ENCODE data around the gene FRMPD4. TPM values are rescaled to one million over a fixed set of nuclear protein-coding genes. Genes with fewer than 3 reads are reported as not detected.

FRMPD4 gene
- total RNA-seq, 4 donors from 2014 or later: 0.16 TPM; not detected in 3

DNA sequence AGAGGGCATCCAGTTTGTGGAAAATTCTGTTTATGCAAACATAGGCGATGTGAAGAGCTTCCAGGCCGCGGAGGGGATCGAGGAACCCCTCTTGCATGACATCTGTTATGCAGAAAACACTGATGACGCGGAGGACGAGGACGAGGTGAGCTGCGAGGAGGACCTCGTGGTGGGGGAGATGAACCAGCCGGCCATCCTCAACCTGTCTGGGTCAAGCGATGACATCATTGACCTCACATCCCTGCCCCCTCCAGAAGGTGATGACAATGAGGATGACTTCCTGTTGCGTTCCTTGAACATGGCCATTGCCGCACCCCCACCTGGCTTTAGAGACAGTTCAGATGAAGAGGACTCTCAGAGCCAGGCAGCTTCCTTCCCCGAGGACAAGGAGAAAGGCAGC is 578.3 kb downstream of the FRMPD4 start:
- intact Hi-C loops (cut with DNase I; ENCODE audit: low total_unique reads): no loop called here
- H3K4me3 ChIP-seq (ENCODE audit: low read depth, poor library complexity, severe bottlenecking): no peak overlapping the region
- TF ChIP-seq, protein P1, sequence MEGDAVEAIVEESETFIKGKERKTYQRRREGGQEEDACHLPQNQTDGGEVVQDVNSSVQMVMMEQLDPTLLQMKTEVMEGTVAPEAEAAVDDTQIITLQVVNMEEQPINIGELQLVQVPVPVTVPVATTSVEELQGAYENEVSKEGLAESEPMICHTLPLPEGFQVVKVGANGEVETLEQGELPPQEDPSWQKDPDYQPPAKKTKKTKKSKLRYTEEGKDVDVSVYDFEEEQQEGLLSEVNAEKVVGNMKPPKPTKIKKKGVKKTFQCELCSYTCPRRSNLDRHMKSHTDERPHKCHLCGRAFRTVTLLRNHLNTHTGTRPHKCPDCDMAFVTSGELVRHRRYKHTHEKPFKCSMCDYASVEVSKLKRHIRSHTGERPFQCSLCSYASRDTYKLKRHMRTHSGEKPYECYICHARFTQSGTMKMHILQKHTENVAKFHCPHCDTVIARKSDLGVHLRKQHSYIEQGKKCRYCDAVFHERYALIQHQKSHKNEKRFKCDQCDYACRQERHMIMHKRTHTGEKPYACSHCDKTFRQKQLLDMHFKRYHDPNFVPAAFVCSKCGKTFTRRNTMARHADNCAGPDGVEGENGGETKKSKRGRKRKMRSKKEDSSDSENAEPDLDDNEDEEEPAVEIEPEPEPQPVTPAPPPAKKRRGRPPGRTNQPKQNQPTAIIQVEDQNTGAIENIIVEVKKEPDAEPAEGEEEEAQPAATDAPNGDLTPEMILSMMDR (IDR thresholded peaks at IDR 0.05): no peak
- no peak for TF ChIP-seq POLR2A (IDR thresholded peaks at IDR 0.05)
- 88 to 93% methylated on average over 12 to 15 of the region's 15 CpGs for whole genome bisulfite sequencing, 2 donors
- no peak for DNase-seq (ENCODE audit: low spot score in 2 of 2)

DNA sequence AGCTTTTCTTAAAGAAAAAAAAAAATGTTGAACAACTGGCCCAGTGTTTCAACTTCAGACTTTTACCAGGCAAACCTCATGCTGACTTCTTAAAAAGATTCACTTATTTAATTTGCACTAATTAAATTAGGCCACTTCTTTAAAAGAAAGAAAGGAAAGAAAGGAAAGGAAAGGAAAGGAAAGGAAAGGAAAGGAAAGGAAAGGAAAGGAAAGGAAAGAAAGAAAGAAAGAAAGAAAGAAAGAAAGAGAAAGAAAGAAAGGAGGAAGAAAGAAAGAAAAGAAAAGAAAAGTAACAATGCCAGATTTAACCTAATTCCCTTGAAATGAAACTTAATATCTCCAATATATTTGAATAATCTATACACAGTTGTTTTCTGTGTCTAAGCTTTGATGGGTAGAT is 581.6 kb downstream of the FRMPD4 start:
- H3K4me3 ChIP-seq (ENCODE audit: low read depth, poor library complexity, severe bottlenecking): no peak overlapping the region
- TF ChIP-seq, protein P1 (IDR thresholded peaks at IDR 0.05): no peak
- no peak for TF ChIP-seq POLR2A (IDR thresholded peaks at IDR 0.05)
- no peak for DNase-seq (ENCODE audit: low spot score in 2 of 2)
- intact Hi-C loops (cut with DNase I; ENCODE audit: low total_unique reads): no loop called here

DNA sequence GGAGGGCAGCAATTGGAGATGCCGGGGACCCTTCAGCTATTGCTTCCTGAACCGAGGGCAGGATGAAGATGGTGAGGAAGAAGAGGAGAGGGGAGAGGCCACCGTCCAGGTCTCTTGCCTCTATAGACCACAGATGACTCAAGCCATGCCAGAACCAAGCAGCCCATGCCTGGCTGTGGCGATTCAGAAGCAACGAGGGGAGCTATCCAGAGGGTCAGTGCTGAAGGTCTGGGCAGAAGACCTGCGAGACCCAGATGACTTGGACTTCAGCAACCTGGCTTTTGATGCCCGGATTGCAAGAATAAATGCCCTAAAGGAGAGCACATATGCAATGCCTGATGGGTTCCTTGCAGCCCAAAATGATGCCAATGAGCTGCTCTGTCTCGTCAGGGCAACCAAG is 582.8 kb downstream of the FRMPD4 start:
- TF ChIP-seq, protein P1 (IDR thresholded peaks at IDR 0.05): no peak
- no peak for TF ChIP-seq POLR2A (IDR thresholded peaks at IDR 0.05)
- DNase-seq (ENCODE audit: low spot score in 2 of 2): no peak
- 24 to 67% methylated on average over 4 to 8 of the region's 8 CpGs for WGBS, 2 donors
- no peak overlapping the region for H3K4me3 ChIP-seq (ENCODE audit: low read depth, poor library complexity, severe bottlenecking)
- intact Hi-C loops (cut with DNase I; ENCODE audit: low total_unique reads): no loop called here

DNA sequence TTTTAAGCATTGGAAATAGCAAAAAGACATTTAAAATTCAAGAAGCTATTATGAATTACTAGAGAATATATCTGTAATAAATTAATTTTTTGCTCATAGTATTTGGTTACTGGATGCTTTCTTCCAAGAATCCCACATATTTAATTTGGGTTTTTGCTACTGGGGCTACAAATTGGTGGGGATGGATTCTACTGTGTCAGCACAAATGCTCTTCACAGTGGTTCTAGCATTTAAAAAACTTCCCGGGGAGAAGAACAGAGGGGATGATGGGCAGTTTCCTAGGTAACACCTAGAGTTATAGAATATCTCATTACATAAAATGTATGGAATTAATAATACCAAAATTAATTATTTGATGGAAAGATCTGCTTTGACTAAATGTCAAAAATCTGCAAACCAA is 584.0 kb downstream of the FRMPD4 start:
- DNase-seq (ENCODE audit: low spot score in 2 of 2): no peak
- intact Hi-C loops (cut with DNase I; ENCODE audit: low total_unique reads): no loop called here
- no peak overlapping the region for H3K4me3 ChIP-seq (ENCODE audit: low read depth, poor library complexity, severe bottlenecking)
- WGBS, 2 donors: 81 to 90% methylated on average over 1 of the region's 1 CpG
- TF ChIP-seq, protein P1 (IDR thresholded peaks at IDR 0.05): no peak
- no peak for TF ChIP-seq POLR2A (IDR thresholded peaks at IDR 0.05)

DNA sequence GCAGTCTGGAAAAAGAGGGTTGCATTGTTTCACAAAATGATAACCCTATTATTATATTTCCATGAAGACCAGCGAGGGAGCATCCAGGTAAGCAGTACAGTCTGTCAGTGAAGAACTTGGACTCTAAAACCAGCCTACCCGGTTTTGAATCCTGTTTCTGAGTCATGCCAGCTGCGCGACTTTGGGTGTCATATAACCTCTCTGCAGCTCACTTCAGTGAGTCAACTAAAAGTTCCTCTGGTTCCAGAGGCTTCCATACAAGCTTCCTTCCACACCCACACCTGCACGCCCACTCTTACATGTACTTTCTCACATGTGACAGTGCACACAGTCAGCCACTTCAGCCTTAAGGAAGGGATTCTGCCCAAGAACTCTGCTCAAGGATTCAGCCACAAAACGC is 603.1 kb downstream of the FRMPD4 start:
- TF ChIP-seq, protein P1 (IDR thresholded peaks at IDR 0.05): no peak
- TF ChIP-seq POLR2A (IDR thresholded peaks at IDR 0.05): no peak
- H3K4me3 ChIP-seq (ENCODE audit: low read depth, poor library complexity, severe bottlenecking): no peak overlapping the region
- peak in 1 of 2 donors; percentile 15 for DNase-seq (ENCODE audit: low spot score in 2 of 2)
- intact Hi-C loops (cut with DNase I; ENCODE audit: low total_unique reads): no loop called here
- WGBS, 2 donors: 42 to 66% methylated on average over 6 of the region's 6 CpGs

DNA sequence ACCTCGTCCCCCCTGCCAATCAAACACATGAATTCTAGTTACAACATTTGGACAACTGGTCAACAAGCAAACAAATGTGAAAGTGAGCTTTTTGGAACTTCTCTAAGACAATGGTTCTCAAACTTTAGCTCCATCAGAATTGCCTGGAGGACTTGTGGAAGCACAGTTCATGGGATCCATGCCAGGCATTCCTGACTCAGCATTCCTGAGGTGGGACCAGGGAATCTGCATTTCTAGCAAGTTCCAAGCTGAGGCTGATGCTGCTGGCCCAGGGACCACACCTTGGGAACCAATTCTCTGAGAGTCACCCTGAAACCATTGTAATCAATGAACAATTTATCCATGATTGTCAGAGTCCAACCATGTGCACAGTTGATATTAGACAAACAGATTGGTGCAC is 609.2 kb downstream of the FRMPD4 start:
- DNase-seq (ENCODE audit: low spot score in 2 of 2): no peak
- WGBS, 2 donors: 67 to 89% methylated on average over 1 of the region's 1 CpG
- H3K4me3 ChIP-seq (ENCODE audit: low read depth, poor library complexity, severe bottlenecking): no peak overlapping the region
- intact Hi-C loops (cut with DNase I; ENCODE audit: low total_unique reads): no loop called here
- no peak for TF ChIP-seq POLR2A (IDR thresholded peaks at IDR 0.05)
- TF ChIP-seq, protein P1 (IDR thresholded peaks at IDR 0.05): no peak

Measured in lower leg skin (tissue), 4 donors.